GM21723 (cell line): ENCODE data around the gene NOL4L.

Source experiments
- ATAC-seq: cut with Tn5 transposase; IDR thresholded peaks from one replicate; pipeline ENCODE4 v1.9.1; 2021; ENCODE audit warnings: mild to moderate bottlenecking, moderate library complexity; ENCODE audit not compliant: unreplicated experiment

The NOL4L gene

DNA sequence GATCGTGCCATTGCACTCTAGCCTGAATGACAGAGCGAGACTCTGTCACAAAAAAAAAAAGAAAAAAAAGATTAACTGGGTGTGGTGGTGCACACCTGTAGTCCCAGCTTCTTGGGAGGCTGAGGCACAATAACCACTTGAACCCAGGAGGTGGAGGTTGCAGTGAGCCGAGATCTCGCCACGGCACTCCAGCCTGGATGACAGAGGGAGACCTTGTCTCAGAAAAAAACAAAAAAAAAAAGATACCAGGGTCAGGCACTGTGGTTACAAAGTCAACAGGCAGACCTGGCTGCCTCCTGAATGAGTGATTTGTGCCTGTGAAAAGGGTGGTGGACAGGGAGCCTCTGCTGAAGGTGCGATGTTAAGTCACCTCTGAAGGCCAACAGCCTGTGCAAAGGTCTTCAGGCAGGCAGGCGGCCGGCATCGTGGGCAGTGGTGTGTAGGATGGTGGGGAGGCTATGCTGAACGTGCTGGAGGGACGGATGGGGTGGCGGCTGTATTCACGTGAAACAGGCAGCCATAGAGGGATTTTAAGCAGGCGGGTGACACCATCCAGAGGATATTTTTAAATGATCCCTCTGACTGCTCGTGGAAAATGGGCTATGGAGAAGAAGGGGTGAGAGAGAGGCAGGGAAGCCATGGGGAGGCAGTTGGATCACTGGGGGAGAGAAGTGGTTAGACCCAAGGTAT lies 41.4 kb downstream of the NOL4L start:
- no peak for ATAC-seq

DNA sequence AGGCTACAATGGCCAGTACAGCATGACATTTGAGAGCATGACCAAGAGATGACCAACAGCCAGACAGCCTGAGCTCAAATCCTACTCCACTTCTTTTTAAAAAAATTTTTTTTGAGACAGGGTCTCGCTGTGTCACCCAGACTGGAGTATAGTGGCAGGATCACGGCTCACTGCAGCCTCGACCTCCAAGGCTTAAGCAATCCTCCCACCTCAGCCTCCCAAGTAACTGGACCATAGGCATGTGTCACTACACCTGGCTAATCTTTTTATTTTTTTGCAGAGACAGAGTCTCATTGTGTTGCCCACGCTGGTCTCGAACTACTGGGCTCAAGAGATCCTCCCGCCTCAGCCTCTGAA lies 42.9 kb downstream of the NOL4L start:
- ATAC-seq: no peak

DNA sequence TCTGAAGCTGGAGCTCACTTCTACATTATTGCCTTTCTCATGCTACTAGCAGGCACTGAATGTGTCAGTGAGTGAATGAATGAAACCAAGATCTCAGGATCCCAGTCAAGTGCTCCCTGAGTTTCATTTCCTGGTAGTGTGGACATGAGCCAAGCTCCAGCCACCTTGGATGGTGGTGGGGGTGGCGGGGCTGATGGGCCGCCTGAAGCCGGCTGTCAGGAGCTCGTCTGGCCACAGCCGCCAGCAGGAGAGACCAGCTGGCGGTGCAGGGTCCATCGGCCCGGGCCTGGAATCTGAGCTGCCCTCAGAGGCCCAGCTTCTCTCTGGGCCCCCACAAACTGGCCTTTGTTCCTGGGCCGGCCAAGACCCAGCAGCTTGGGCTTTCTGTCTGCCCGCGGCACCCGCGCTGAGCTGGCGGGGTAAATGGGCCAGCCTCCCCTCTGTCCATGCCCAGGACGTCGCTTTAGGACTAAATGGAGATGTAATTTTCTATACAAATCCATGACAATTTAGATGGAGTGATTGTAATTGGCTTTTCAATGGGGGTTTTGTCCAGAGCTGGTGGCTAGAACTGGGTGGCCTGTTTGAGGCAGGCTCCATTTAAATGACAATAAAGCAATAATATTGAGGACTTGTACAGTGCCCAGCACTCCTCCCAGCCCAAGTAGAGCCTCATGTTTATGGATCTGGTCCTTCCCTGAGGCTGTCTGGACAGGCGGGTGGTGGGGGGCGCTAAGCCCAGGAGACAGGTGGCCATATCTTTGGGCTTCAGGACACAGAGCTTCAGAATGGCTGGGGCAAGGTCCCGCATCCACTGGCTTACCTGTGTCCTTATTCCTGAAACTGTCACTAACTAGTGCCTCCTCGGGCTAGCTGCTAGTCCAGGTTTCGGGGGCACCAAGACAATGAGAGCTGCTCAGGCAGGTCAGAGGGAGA lies 43.5 kb downstream of the NOL4L start:
- ATAC-seq: no peak

DNA sequence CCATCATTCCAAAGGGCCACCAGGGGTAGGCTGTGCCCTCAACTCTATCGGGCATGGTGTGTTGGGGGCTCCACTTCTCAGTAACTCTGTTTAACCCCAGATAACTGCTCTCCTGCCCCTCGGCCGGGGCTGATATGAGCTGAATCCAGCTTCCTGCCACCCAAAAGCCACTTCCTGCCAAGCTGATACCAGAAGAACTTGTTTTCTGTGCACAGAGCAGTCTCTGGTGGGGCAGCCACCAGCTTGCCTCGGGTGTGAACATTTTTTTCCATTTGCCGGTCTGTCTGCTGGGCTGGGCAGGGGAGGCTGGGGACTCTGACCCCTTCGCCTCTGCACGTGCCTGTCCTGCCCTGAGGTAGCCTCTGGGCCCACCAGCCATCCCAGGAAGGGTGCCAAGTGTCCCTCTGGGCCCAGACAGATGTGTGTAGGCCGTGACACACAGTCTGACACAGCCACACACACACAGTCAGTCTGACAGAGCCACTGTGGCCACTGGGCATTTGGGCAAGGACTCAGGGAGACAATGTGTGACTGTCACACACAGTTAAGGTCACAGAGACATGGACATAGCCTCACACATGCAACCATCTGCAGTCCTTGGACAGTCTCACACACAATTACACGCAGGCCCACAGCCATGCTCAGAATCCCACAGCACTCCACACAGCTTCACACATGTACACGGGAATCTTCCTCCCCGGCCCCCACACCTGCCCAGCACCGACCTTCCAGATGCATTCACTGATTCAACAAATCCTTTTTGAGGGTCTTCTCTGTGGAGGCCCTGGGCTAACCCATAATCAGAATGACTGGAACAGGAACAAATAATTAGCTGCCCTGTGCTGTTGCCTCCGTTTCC lies 45.1 kb downstream of the NOL4L start:
- ATAC-seq: no peak

DNA sequence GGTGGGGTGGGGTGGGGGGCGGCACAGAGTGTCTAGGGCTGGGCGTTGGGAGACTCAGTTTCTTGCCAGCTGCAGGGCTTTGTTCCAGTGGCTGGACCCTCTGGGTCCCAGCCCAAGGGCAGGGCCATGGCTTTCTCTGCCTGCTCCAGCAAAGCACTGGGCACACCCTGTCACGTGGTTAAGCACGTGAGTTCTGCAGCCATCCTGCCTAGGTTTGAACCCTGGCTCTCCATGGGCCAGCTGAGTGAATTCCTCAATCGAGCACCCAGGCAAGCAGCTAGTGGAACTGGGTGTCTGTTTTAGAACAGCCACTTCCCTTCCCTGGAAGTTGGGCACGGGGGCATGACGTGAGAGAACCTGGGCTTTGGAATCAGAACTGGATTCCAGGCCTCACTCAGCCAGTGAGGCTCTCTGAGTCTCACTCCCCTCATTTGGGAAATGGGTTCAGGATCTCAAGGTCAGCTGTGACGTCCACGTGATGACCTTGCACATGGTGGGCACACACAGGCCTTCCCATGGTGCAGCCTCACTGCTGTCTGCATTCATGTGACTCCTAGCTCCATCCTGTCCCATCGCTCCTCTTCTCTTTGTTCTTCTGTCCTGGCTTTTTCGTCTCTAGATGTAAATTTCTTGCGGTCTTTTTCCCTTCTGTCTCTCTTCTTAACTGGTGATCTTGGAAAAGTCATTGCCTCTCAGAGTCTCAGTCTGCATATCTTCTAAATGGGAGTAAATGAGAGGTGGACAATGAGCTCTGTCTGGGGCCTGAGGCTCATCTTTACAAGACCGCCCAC lies 45.9 kb downstream of the NOL4L start:
- ATAC-seq: no peak

DNA sequence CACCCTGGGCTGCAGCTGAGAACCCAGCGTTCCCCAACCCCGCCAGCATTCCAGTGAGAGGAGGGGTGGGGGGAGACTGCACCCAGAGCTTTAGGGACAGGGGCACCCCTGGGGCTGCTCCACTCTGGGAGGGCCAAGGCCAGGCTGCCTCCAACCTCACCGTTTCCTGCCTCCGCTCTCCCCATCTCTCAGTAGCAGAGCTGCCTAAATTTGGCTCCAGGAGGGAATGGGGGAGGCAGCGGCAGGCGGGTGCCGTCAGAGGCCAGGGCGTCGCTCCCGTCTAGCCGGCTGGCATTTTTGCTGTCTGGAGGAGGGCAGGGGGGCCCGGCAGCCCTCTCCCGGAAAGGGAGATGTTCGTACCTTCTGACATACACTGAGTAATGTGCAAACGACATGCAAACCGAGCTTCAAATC lies 46.6 kb downstream of the NOL4L start:
- ATAC-seq: no peak

DNA sequence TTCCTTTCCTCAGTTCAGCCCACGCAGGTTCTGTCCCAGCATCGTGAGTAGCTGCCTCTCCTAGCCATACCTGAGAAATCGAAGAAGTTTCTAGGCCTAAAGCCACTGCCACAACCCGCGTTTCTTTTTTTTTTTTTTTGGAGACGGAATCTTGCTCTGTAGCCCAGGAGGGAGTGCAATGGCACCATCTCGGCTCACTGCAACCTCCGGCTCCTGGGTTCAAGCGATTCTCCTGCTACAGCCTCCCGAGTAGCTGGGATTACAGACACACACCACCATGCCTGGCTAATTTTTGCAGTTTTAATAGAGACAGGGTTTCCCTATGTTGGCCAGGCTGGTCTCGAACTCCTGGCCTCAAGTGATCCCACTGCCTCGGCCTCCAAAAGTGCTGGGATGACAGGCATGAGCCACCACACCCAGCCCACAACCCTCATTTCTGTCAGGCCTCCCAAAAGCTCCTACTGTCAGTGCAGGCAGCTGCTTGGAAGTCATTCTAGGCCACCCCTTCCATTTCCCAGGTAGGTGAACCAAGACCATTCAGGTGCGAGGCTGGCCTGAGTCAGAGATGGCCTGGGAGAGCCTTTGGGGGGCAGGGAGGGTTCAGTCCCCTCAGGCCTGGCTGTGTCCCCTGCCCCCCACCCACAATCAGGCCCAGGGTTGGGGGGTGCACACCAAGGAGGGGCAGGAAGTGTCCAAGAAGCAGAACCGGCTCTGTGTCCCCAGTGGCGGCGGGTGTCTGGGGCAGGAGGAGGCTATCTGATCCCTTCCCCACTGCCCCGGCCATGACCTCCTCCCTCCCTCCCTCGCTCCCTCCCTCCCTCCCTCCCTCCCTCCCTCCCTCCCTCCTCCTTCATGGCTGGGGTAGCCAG lies 47.2 kb downstream of the NOL4L start:
- no peak for ATAC-seq

DNA sequence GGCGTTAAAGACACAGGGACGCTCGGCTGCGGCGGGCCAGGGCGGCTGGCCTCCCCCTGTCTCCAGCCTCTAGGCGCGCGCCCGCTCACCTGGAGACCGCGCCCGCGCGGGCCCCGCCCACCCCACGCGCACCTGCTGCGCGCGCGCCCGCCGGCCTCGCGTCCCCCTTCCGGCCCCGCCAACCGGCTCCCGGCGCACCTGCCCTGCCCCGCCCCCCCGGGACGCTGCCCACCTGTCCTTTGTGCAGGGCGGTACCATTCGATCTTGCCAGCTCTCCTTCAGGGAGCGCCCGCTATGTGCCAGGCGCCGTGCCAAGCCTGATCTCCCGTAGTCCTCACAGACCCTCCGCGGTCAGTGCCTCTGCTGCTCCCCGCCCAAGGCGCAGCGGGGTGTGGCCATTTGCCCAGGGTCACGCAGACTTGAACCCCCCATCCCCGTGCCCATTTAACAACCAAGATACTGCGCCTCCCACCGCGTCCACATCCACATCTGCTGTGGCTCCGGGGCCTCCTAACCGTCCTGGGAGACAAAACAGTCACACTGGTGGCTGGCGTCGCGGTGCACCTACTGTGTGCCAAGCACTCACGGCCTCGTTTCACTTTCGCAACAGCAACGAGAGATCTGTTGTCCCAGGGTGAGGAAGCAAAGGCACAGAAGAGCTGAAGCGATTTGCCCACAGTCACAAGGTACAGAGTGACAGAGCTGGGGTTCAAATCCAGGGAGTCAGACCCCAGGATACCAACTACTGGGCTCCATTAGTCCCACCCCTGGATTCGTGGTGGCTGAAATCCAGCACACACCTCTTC lies 48.1 kb downstream of the NOL4L start:
- ATAC-seq: peak; percentile 33

DNA sequence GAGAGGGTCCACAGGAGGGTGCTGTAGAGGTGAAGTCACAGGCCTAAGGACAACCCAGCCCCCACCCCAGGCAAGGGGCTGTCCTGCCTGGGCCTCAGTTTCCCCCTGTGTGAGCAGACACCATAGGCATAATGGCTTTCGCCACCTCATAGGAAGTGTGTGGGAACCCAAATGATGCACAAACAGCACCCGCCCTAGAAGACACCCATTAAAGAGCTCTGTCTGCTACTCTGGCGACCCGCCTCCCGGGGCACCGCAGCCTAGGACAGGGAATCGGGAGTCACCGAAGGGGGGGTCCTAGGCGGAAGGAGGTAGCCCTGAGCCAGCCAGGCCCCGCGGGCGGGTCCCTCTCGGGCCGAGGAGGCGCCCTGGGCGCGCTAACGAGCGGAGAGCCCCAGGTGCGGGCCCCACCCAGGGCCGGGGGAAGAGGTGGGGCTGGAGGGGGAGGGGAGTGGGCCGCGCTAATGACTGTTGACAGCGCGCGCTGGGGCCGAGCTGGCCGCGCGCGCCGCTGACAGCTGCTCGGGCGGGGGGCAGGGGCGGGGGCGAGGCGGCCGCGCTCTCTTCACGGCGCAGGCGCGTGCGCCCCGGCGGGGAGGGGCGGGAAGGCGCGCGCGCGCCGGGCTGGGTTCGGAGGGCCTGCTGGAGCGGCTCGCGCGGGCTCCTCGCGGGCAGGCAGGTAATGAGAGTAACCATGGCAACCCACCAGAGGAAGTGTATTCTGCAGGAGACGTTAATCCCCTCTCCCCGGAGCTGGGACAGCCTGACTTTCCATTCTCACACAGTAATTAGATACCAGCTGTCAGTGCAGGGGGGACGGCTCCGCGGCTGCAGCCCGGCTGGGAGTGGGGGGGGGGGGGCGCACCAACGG lies 48.9 kb downstream of the NOL4L start:
- ATAC-seq: peak; percentile 46

DNA sequence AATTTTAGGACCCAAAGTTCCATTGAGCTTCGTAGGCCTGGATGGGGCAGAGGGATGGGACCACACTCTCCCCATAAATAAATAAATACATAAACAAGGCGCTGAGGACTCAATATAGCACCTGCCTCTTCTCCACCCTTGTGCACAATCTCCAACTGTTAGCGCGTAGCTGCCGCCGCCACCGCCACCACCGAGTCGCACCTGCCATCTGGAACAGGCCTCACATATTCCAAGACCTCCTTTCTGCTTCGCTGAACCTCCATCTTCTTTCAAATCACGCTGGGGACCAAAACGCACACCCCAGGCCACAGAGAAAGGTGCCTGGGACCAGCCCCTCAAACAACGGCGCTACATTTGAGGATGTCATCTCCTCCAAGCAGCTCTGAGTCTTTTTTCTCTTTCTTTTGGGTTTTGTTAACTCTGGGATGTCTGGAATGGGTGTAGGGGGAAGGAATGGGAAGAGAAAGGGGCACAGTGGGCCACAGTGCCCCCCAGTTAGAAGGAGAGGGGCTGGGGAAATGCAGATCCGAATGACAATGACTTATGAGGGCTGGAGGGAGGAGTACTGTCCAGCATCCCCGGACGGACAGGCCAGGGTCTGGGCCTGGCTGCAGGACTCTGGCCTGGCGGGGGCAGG lies 49.7 kb downstream of the NOL4L start:
- ATAC-seq: no peak

DNA sequence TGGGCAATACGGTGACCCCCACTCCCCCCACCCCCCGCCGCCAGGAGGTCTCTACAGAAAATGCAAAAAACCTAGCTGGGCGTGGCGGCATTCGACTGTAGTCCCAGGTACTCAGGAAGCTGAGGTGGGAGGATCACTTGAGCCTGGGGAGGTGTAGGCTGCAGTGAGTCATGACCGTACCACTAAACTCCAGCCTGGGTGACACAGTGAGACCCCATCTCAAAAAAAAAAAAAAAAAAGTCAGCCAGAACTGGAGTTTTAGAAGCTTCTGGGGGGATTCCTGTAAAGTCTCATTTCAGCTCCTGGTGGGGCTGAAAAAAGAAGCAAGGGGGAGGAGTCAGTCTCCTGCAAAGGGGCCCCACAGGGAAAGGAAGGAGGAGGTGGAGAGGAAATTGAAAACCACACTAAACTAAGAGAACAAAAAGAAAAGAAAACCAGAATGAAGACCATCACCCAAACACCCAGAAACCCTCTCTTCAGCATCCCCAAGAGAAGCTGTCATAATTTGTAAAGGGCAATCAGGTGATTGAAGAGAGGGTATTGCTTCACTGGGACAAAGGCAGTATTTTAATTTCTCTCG lies 50.4 kb downstream of the NOL4L start:
- ATAC-seq: no peak

DNA sequence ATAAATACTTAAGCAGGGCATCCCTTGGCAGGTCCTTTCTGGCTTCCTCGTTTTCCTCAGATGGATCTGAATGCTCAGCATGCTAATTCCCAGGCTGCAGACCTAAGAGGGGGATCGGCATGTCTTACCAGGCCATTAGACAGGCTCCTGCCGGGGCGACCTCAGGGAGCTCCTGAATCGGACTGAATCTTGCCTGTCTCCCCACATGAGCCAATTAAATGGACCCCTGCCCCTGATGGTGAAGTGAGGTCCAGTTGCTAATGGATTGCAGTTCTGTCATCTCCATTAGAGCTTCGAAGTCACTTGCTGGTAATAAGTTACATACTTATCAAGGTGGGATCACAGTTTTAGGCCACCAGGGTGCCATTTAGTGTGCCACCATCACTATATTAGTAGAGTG lies 51.4 kb downstream of the NOL4L start:
- no peak for ATAC-seq

DNA sequence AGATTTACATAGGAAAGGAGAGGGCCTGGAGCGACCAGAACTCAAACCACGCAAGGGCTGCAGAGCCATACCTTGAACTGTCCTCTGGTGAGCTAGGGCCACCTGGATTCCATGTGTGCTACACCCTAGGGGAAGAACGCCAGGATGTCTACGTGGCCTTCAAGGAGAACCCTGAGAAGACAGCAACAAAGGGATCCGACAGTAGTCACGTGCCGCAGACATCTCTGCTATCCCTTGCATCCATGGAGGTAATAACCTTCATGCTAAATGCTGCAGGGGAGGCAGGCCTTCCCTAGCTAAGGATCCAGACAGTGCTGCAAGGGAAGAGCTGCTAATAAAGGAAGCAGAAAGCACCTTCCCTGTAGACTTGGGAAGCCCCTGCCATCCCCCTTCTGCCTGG lies 52.9 kb downstream of the NOL4L start:
- no peak for ATAC-seq

DNA sequence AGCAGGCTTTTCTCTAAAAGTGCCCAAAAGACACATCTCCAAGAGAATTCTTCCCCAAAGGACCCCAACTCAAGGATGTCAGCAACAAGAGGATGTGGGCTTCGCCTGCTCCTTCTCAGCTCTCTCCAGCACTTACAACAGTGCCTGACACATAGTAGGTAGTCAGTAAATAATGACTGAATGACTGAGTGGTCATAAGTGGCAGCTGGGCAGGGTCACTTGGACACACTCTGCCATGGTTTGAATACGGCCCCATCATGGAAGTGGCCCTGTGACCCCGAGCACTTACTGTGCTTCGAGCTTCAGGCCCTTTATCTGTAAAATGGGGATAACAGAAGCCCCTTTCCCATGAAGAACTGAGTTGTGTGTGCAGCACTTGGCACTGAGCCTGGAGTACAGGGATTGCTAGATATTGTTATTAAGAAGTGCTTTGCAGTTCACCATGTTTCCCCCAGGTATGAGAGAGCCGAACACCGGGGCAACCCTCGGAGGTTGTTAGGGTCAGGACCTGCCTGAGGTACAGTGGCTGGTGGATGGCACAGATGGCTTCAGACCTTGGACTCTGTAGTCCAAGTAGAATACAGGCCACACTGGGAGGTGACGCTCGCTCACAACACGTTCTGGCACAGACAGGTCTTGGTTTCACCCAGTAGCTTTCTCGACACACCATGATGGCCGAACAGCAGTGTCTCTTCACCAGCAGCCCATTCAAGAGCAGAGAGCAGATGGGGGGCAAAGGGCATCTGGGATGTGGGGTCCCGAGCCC lies 56.0 kb downstream of the NOL4L start:
- ATAC-seq: no peak

DNA sequence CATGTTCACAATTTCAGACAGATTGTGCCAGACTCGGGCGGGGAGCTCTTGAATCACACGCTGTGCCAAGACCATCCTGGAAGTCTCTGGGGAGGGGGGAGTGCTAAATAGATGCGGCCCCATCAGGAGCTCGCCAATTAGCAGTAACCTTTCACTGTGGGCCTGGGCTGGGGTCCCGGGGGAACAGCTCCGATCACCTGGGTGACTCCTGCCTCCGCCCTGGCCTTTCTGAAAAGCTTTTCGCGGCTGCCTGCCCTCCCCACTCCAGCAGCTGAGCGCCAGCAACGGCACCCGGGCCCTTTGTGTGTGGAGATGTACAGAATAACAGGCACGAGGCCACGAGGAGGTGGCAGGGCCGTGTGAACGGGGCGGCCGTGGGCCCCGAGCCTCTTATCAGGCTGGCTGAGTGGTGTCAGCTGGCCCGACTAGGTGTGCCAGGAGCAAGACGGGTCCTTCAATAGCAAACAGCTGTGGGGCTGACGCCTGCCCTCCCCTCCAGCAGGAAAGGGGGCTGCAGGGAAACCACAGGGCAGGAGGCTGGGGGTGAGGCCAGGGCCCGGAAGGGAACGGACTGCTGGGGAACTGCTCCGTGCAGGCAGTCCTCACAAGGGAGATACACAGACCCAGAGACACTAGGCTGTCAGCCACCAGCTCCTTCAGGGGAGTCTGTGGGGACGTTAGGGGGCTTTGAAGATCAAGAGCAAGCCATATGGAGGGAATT lies 56.8 kb downstream of the NOL4L start:
- no peak for ATAC-seq
